HepG2 (cell line): ENCODE measurements around the gene SYT8. TPM values are rescaled to one million over a fixed set of nuclear protein-coding genes. Genes with fewer than 3 reads are reported as not detected.

Experiments
- EHMT2 ChIP-seq: fragments of 200-600 bp; sonication (generic); IDR thresholded peaks from 2 replicates; pipeline ENCODE4 v1.7.0; 2017; ENCODE audit warnings: antibody characterized with exemption, low read depth, low read length, borderline replicate concordance
- ELF1 ChIP-seq: sonication (generic); formaldehyde crosslinking; IDR thresholded peaks from 2 replicates; pipeline ENCODE4 v1.4.0; 2020; ENCODE audit warnings: missing genetic modification reagents
- FOSL1 ChIP-seq: sonication (generic); formaldehyde crosslinking; IDR thresholded peaks from 2 replicates; pipeline ENCODE4 v1.9.0; 2021; ENCODE audit warnings: missing genetic modification reagents, borderline replicate concordance
- GFI1 ChIP-seq: sonication (generic); formaldehyde crosslinking; IDR thresholded peaks from 2 replicates; pipeline ENCODE4 v1.5.0; 2020; ENCODE audit warnings: missing genetic modification reagents, mild to moderate bottlenecking, borderline replicate concordance
- HNF1A ChIP-seq, 2 experiments: sonication (generic) in 1 of 2; formaldehyde crosslinking in 1 of 2; IDR thresholded peaks; 2 replicates each; pipeline versions ENCODE4 v1.4.0 to v1.6.1; 2016 to 2020; ENCODE audit warnings: borderline replicate concordance in 1 of 2, low read depth in 1 of 2, mild to moderate bottlenecking in 1 of 2, missing genetic modification reagents in 1 of 2
- IKZF4 ChIP-seq: sonication (generic); formaldehyde crosslinking; IDR thresholded peaks from 2 replicates; pipeline ENCODE4 v1.5.1; 2020; ENCODE audit warnings: borderline replicate concordance, mild to moderate bottlenecking, low read depth, missing genetic modification reagents; ENCODE audit errors: not compliant biosample characterization
- KDM1A ChIP-seq: IDR thresholded peaks from 2 replicates; pipeline ENCODE4 v1.6.1; 2016; ENCODE audit warnings: missing compliant biosample characterization
- KLF13 ChIP-seq: sonication (generic); formaldehyde crosslinking; IDR thresholded peaks from 2 replicates; pipeline ENCODE4 v1.4.0; 2020; ENCODE audit warnings: mild to moderate bottlenecking, missing genetic modification reagents
- MTF1 ChIP-seq: sonication (generic); formaldehyde crosslinking; IDR thresholded peaks from 2 replicates; pipeline ENCODE4 v1.5.0; 2020; ENCODE audit warnings: missing genetic modification reagents
- MXD4 ChIP-seq: IDR thresholded peaks from 2 replicates; pipeline ENCODE4 v1.6.1; 2016; ENCODE audit warnings: mild to moderate bottlenecking, missing biosample characterization, missing genetic modification reagents
- RAD21 ChIP-seq: fragments of 450-650 bp; formaldehyde crosslinking; IDR thresholded peaks from 2 replicates; pipeline ENCODE4 v1.5.0; 2020; ENCODE audit warnings: mild to moderate bottlenecking
- SRY ChIP-seq: sonication (generic); formaldehyde crosslinking; IDR thresholded peaks from 2 replicates; pipeline ENCODE4 v1.8.0; 2022; ENCODE audit warnings: mild to moderate bottlenecking, missing genetic modification reagents
- TCF7L2 ChIP-seq: IDR thresholded peaks from 2 replicates; pipeline ENCODE4 v1.6.1; 2011; ENCODE audit warnings: mild to moderate bottlenecking, low read depth, low read length, moderate library complexity
- ZBTB25 ChIP-seq: IDR thresholded peaks from 2 replicates; pipeline ENCODE4 v1.6.1; 2018; ENCODE audit warnings: missing genetic modification reagents
- ZBTB4 ChIP-seq: sonication (generic); formaldehyde crosslinking; IDR thresholded peaks from 2 replicates; pipeline ENCODE4 v1.4.0; 2020; ENCODE audit warnings: missing genetic modification reagents, mild to moderate bottlenecking, borderline replicate concordance
- ZNF124 ChIP-seq: sonication (generic); formaldehyde crosslinking; IDR thresholded peaks from 2 replicates; pipeline ENCODE4 v1.4.0; 2020; ENCODE audit warnings: missing genetic modification reagents
- ZNF34 ChIP-seq: sonication (generic); formaldehyde crosslinking; IDR thresholded peaks from 2 replicates; pipeline ENCODE4 v1.4.0; 2020; ENCODE audit warnings: mild to moderate bottlenecking, missing genetic modification reagents, borderline replicate concordance
- ZNF343 ChIP-seq: sonication (generic); formaldehyde crosslinking; IDR thresholded peaks from 2 replicates; pipeline ENCODE4 v1.4.0; 2020; ENCODE audit warnings: mild to moderate bottlenecking, missing genetic modification reagents
- ZNF605 ChIP-seq: sonication (generic); formaldehyde crosslinking; IDR thresholded peaks from 2 replicates; pipeline ENCODE4 v1.8.0; 2022; ENCODE audit warnings: mild to moderate bottlenecking, missing genetic modification reagents
- ZNF660 ChIP-seq: sonication (generic); formaldehyde crosslinking; IDR thresholded peaks from 2 replicates; pipeline ENCODE4 v1.5.1; 2020; ENCODE audit warnings: mild to moderate bottlenecking, low read depth, missing genetic modification reagents, borderline replicate concordance
- ZNF891 ChIP-seq: sonication (generic); formaldehyde crosslinking; IDR thresholded peaks from 2 replicates; pipeline ENCODE4 v1.5.0; 2020; ENCODE audit warnings: mild to moderate bottlenecking, missing genetic modification reagents
- ZSCAN9 ChIP-seq: IDR thresholded peaks from 2 replicates; pipeline ENCODE4 v1.6.1; 2016; ENCODE audit warnings: borderline replicate concordance
- polyA plus RNA-seq, 8 experiments: library from polyadenylated mRNA; depleted of rRNA in 3 of 8; stranded (reverse) in 7 of 8; unstranded in 1 of 8; fragments of >200 nt; fragmentation: Illumina TruSeq in 4 of 8; extraction: Trizol in 4 of 8; gene quantifications; 2 replicates each; pipeline versions ENCODE4 v1.2.1 to v1.2.3, GENCODE V29; 2011 to 2016; ENCODE audit warnings: low read depth in 4 of 8, missing spikeins in 1 of 8, mixed read lengths in 1 of 8; ENCODE audit not compliant: insufficient read depth in 1 of 8
- total RNA-seq, 5 experiments: library from RNA; depleted of rRNA; stranded (reverse); fragments of >200 nt; fragmentation: Illumina TruSeq; extraction: Trizol; gene quantifications; 2 replicates each; pipeline ENCODE4 v1.2.3, GENCODE V29; 2016; ENCODE audit warnings: low read depth in 1 of 5

The SYT8 gene
- total and polyA plus RNA-seq, 2 of the 13 experiments (the other 11 are each of a cell fraction or from before 2014, with no cell fraction given), result 0.60 to 2.3 TPM

- no peak for TF ChIP-seq IKZF4 (CRISPR knock-in tag)
- no peak for TF ChIP-seq EHMT2
- no peak for TF ChIP-seq ZNF891
- no peak for TF ChIP-seq TCF7L2
- TF ChIP-seq KDM1A (CRISPR knock-in tag), result no peak
- TF ChIP-seq GFI1 (CRISPR knock-in tag), result peak; percentile 89
- no peak for TF ChIP-seq SRY (CRISPR knock-in tag)
- no peak for TF ChIP-seq ZNF605 (CRISPR knock-in tag)
- TF ChIP-seq ZBTB4, result peak; percentile 65; the same call in 1 of the 2 replicates
- TF ChIP-seq ZNF660, result no peak
- no peak for TF ChIP-seq ZNF34 (CRISPR knock-in tag)
- peak; percentile 58; the same call in 1 of the 2 replicates for TF ChIP-seq MXD4 (CRISPR knock-in tag)
- TF ChIP-seq ZNF124 (CRISPR knock-in tag), result no peak
- no peak for TF ChIP-seq ZBTB25
- no peak for TF ChIP-seq ZNF343 (CRISPR knock-in tag)
- TF ChIP-seq ZSCAN9 (CRISPR knock-in tag), result 0 out of 2 replicates have a peak, but pooled peaks have one; percentile 41
- no peak for TF ChIP-seq HNF1A (IDR thresholded peaks at IDR 0.05; ENCODE audit: low read depth)
- peak; percentile 20; the same call in 1 of the 2 replicates for TF ChIP-seq HNF1A (CRISPR knock-in tag; IDR thresholded peaks at IDR 0.05; ENCODE audit: borderline replicate concordance)
- TF ChIP-seq MTF1, result no peak
- TF ChIP-seq RAD21, result peak; percentile 85
- no peak for TF ChIP-seq KLF13 (CRISPR knock-in tag)
- no peak for TF ChIP-seq FOSL1
- TF ChIP-seq ELF1 (CRISPR knock-in tag), result no peak
Observed at GRCh38 chr11:1832211-1832919, 2.4 kb upstream of the SYT8 start (continued).
